Stimulated activated CD4-positive, alpha-beta T cell treated with anti-CD3 and anti-CD28 coated beads, TNF-alpha, amount 100 ng/mL, for 1 hour (primary cell): ENCODE data around the gene GMIP.
A peak's percentile ranks its signal among the peaks of the same experiment; 100 is the strongest.

Experiments
- DNase-seq, 3 donors: peaks; one replicate each; pipeline ENCODE4 v3.0.0-alpha.2; 2020; ENCODE audit warnings: low read depth in 3 of 3, low spot score in 1 of 3

GMIP gene

DNA sequence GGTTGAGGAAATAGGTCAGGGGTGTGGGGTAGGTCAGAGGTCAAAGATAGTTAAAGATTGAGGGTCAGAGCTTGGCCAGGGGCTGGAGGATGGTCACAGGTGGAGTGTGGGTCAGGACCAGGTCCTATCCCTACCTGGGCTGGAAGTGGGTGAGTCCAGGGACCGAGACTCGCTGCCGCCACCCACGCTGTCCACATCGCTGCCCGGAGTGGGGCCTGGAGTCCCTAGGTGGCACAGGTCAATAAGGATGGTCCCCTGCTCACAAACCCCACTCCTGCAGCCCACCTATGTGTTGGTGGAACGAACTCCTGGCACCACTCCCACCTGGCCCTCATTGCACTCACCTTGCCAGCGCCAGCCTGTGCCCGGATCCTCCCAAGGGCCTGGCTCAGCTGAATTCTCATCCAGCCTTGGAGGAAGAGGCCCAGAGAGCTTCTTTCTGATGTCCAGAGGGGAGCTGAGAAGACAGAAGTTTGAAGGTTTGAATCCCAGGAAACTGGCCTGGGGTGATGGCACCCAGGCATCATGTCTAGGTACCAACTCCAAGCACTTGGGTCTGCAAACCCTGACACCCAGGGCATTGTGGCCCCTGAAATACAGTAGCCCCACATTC, 6.8 kb downstream of the GMIP start:
- DNase-seq, result no peak

DNA sequence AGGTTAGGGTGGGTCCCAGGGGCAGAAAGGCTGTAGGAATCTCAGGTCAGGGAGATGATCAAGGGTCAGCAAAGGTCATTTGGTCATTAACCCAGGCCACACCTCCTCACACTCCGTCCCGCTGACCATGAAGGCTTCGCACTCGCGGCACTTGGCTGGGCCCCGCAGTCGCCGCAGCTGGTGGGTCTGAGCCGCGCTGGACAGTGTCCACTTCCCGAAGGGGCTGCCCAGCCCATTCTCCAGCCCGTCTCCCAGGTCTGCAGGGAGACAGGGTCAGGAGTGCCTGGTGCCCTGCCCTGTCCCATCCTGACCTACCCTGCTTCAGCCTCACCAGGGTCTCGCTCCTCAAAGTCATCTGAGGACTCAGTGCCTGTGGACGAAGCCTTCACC, 8.1 kb downstream of the GMIP start:
- no peak for DNase-seq

DNA sequence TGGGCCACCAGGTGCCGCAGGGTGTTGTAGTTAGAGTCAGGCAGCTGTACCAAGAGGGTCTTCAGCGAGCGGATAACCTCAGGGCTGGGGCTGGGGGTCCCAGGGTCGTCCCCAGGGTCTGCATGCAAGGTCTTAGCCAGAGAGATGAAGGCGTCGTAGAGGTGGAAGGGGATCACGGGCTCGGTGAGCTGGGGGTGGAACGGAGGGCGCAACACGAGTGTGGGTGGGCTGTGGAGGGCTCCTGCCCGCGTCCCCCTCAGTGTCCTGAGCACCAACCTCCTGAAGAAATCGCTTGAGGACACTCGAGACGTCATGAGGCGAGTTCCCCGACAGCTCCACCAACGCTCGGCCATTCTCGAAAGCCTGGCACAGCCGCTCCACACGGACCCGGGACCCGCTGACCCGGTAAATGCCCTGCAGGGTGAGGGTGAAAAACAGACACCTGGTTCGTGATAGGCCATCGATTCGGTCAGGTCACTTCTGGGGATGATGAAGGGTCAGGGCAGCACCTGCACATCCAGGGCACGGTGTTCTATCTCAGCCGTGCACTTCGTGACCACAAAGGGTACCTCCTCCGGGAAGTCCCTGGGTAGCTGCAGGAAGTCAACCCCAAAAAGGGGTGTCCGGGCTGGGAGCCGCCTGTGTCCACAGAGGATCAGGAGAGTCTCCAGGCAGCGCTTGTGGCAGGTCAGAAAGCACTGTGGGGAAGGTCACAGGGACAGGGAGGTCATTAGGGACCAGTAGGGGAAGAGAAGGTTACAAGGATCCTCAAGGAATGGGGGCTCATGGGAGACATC, 8.7 kb downstream of the GMIP start:
- DNase-seq, result no peak

DNA sequence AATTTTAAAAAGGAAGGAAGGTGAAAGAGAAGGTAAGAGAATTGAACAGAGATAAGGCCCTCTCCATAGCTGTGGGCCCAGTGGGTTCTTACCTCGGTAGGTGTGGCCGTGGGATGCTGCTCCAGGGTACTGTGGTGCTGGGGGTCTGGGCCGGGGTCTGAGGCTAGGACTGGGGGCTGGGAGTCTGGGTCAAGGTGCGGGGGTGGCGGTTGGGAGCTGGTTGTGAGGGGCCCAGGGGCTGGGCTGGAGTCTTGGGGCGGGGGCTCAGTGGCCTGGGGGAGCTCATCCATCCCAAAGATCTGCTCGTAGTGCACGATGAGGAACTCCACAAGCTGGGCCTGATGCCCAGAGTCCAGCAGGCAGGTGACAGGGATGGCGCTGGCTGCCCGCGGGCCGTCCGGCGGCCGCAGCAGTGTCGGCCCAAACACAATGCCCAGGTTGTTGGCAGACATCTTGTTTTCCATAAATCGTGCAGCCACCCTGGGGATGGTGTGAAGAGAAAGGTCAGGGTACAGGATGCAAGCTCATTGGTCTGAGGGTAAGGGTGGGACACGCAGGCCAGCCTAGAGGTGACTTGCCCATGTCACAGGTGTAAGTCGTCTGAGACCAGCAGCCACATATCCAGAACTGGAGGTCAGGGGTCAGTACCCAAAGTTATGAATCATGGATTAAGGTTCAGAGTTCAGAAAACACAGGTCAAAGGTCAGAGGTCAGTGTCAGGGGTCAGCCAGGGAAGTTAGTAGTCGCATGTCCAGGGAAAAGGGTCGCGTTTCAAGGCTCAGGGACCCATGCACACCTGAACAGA, 9.5 kb downstream of the GMIP start:
- no peak for DNase-seq

DNA sequence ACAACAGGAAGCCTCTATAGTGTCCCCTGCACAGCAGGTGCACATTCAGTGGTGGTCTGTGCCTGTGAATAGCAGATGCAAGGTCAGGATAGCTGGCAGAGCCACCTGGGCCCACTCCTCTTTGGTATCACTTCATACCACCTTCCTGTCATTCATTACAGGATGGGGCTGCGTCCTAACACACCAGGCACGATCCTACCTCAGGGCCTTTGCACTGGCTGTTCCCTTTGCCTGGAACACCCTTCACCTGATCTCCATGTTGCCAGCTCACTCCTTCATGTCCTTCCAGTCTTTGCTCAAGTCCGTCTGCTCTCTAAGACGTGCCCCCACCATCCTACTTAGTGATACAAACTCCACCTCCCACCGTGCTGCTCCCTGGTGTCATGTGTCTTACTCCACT, 10.8 kb downstream of the GMIP start:
- DNase-seq, result no peak

DNA sequence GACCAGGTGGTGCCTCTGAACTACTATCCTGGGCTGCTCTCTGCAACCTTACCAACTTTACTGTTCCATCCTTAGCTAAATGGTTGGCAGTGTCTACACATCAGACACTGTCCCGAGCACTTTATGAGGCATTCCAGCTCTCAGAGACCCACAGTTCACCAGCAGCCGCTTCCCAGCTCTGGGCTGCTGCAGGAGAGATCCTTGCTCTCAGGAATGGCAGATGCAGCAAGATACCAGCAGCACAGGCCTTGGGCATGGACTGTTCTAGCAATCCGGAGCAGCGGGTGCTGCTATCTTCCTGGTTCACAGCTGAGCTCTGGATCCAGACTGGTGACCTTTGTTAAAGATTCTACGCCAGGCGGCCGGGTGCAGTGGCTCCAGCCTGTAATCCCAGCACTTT, 12.1 kb downstream of the GMIP start:
- no peak for DNase-seq

DNA sequence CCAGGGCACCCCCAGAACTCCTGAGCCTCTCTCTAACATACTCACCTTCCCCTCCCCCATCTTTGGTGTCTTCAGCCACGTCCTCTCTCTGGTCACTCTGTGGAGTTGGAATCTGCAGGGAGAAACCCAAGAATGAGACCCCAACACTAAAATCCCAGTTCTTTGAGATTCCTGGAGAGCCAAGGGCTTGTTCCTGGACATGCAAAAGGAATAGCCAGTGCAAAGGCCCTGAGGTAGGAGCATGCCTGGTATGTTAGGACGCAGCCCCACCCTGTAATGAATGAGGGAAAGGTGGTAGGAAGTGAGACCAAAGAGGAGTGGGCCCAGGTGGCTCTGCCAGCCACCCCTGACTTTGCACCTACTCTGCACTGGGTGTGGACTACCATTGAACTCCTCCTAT, 13.0 kb downstream of the GMIP start:
- DNase-seq, result no peak

DNA sequence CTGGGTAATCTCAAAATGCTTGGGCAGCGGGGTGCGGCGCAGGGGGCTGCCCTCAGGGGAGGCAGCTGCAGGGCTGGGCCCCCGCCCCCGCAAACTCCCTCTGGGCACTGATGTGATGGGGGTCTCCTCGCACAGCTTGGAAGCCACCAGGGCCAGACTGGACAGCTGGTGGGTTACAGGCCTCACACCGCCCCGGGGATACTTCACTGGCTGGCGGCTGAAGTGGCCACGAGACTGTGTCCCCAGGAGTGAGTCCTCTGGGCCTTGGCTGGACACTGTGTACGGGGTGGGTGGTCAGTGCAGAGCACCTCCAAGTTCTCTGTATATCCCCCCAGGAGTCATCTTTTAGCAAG, 13.4 kb downstream of the GMIP start:
- no peak for DNase-seq

DNA sequence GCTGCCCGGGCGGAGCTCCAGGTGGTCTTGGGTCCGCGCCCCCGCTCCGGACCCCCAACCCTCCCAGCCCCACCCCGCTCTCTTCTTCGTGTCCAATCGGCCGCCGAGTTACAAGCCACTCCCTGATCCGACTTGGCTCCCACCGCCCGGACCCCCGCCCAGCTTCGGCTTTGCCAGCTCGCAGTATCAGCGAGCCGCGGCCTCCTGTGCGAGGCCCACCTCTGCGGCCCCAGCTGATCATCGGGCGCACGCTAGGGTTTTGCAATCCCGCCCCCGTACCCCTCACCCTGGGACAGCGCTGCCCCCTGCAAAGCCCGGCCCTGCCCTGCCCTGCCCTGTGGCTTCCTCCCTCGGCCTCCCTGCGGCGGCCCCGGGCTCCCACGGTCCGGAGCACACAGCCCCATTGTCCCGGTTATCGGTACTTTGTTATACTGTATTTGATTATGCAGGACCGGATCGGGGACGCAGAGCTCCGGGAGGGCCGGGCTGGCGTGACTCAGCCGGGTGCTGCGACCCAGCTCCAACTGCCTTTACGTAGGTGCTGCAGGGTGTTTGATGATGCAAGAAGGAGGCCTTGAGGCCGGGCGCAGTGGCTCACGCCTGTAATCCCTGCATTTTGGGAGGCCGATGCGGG, 14.8 kb downstream of the GMIP start:
- DNase-seq, result peak in 1 of 3 donors; percentile 37

DNA sequence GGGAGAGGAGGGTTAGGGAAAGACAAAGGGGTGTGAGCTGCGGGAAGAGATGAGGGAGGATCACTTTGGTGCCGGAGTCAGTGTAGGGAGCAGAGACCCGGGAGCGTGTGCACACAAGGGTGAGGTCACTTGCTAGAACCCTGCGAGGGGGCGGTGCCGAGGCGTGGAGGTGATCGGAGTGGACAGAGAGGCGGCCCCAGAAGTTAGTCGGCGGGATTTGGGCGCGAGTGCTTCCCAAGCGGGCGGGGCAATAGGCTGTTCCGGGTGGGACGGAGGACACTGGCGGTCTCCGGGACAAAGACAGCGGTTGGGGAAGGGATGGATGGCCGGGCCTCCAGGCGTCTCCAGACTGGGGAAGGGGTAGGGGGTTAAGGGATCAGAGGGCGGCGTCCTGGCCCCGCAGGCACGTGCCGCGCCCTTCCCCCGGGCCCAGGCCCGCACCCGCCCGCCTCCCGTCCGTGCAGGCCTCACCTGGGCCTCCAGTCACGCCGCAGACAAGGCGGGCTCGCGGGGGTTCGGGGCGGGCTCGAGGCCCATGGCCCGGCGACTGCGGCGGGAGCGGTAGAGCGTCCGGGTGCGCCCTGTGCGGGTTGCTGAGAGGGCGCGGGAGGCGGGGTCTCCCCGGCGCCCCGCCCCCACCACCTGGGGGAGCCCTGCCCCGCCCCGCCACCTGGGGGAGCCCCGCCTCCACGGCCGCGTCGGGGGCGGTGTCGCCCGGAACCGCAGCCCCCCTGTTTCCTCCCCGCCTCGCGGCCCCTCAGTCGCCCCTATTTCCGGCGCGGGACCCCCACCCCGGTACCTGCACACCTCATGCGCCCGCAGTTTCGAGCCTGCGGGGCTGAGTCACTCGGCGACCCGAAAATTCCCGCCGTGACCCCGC, 15.6 kb downstream of the GMIP start, which contains the start of gene LPAR2:
LPAR2 (minus strand) TSS at position 600 of the 880 bp plus-strand sequence. CDS start 945 bp downstream, outside the sequence.
- DNase-seq, result peak; percentile 61 to 67 (median 66)

DNA sequence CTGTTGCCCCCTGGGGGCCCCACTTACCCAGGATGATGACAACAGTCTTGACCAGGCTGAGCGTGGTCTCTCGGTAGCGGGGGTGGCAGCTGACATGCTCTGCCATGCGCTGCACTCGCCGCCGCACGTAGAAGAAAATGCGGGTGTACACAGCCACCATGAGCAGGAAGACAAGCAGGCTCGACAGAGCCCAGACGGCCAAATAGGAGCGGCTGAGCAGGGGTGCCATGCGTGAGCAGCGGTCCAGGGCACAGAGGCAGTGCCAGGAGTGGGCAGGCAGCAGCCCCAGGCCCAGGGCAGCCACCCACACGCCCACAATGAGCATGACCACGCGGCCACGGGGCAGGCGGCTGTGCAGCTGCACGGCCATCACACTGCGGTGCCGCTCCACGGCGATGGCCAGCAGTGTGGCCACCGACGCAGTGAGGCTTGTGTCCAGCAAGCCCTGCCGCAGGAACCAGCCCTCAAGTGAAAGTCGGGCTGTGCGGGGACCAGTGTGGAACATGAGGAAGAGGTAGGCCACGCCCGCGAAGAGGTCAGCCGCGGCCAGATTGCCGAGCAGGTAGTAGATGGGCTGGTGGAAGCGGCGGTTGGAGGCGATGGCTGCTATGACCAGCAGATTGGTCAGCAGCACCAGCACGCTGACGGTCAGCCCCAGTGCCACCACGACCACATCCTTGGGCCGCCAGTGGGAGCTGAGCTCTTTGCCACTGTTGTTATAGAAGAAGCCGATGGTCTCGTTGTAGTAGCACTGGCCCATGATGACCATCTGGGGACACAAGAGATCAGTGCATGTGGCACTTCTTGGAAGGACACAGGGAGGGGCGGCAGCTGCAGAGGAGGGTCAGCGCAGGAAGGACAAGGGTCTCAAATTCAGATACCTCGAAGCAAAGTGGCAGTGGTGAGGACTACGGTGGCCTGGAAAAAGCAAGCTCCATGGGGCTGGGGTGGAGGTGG, 16.7 kb downstream of the GMIP start:
- DNase-seq, result no peak

DNA sequence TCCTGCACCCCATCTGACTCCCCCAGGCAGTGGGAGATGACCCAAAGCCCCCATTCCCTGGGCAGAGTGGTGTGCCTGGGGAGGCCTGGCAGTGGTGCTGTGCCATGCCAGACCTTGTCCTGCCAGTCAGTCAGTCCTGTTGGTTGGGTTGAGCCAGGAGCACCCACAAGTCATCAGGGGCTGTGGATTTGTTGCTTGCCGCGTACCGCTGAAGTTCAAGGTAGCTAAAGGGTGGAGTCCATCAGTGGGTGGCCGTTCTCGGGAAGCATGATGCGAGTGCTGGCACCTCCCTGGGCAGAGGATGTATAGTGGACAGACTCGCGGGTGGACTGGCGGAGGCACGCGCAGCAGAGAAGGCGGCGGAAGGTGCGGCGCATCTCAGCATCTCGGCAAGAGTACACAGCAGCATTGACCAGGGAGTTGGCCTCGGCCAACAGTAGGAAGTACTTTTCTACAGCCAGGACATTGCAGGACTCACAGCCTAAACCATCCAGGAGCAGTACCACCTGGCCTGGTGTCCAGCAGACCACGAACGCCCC, 19.4 kb downstream of the GMIP start:
- DNase-seq, result no peak

DNA sequence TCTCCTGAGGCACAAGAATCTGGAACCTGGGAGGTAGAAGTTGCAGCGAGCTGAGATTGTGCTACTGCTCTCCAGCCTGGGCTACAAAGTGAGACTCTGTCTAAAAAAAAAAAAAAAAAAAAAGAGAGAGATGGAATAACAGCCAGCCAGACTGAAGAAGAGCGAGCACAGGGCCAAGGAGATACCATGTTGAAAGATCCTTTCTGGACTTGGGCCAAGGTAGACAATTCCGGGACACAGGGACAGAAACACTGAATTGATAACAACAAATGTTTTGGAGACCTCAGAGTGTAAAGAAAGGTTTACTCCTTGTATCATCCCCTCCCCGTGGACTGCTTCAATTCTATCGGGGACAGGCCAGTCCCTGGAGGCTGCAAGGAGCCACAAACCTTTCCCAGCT, 20.1 kb downstream of the GMIP start:
- DNase-seq, result no peak

DNA sequence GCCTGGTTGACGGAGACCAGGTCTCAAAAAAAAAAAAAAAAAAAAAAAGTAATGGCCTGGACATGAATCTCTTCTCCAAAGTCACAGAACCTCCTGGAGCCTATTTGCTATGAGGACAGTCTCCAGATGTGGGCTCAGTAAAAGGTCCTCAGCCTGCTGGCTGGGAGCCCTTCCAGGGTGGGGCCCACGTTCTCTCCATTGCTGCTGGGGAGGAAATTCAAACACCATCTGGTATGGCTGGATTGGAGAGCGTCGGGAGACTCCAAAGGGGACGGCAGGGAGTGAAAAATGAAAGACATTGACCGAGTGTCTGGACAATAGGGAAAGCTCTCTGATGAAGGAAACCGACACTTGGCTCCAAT, 23.6 kb downstream of the GMIP start:
- DNase-seq, result no peak

DNA sequence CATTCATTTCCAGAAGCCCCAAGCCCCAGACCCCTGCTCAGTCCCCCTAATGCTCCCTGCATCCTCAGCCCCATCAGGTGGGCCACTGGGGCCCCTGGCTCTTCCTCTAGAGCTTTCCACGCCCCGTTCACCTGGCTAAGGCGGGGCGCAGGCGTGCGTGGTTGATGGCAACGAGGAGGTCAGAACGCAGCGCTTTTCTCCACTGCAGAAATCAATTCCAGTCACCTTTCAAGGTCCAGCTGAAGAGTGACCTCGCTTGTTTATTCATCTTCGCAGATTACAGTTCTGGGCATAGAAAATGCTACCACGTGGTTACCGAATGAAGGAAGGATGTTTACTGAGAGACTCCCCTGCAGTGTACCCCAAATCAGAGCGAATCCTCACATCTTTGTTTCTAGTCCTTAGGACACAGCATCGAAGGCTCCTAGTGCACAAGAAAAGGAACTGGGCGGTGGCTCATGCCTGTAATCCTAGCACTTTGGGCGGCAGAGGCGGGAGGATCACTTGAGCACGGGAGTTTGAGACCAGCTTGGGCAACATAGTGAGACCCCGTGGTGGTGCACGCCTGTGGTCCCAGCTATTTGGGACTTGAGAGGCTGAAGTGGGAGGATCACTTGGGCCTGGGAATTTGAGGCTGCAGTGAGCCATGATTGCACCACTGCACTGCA, 24.1 kb downstream of the GMIP start:
- DNase-seq, result no peak

DNA sequence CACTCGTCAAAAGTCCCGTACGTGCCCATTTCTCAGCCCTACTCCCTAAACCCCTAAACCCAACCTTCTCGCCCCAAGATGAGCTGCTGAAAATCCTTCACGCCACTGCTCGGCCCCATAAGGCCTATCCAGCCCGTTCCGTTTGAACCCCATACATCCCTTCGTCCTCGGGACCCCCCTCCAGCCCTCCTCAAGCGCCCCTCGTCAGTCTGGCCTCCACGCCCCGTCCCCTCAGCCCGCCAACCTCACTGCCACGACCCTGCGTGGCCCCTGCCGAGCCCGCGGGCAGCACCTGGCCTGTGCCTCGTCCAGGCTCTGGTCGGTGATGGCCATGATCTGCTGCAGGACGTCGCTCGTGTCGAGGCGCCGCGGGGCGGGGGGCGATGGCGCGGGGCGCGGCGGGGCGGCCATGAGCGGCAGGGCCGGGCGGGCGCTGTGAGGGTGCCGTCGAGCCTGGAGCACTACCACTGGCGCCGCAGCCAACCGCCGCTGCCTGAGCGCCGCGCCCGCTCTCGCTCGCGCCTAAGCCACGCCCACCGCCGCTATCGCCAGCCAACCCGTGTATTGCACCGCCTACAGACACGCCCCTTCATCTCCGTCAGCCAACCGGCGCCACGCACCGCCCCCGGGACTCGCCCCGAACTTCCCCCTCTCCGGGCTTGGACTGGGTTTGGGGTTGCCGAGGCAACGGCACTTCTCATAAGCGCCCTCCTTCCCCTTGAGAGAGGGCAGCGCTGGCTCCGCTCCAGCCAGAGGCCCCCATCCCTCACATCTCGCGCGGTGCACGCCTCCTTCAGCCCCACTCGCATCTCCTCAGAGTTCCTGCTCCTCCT, 25.0 kb downstream of the GMIP start, which contains the start of gene PBX4:
PBX4 (minus strand) TSS at position 469 of the 833 bp plus-strand sequence; CDS start at position 411, 58 bp downstream.
- peak; percentile 97 to 98 (median 98) for DNase-seq

DNA sequence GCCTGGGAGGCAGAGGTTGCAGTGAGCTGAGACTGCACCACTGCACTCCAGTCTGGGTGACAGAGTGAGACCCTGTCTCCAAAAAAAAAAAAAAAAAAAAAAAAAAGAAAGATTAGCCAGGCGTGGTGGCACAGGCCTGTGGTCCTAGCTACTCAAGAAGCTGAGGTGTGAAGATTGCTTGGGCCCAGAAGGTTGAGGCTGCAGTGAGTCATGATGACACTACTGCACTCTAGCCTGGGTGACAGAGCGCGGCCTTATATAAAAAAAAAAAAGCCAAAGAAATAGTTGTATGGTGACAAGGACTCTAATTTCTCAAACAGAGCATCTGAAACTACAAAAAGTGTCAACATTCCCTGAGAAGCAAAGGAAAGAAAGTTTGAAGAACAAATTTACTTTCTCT, 28.4 kb downstream of the GMIP start:
- DNase-seq, result no peak

DNA sequence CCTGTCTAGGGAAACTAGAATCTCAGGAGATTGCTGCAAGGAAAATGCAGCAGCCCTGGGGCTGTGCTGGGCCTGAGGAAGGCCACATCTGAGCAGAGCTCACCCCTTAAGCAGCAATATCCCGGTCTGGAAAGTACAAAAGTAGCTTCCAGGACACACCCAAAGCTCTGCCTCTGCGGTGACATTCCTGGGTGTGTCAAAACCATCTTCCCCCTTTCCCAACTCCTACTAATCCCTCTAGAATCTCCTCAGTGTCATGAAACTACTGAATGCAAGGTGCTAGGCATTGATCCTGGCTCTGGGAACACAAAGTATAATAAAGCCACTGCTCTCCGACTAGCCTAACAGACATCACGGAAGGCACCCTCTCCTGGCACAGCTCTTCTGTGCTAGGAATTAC, 30.0 kb downstream of the GMIP start:
- DNase-seq, result no peak
